SH-SY5Y (cell line): ENCODE data around the gene PIK3C2A.

ENCODE experiments used
- GATA2 ChIP-seq: IDR thresholded peaks from 2 replicates; pipeline ENCODE4 v1.6.1; 2011; ENCODE audit warnings: mild to moderate bottlenecking, low read depth, low read length
- GATA3 ChIP-seq: IDR thresholded peaks from 2 replicates; pipeline ENCODE4 v1.6.1; 2011; ENCODE audit warnings: low read depth, mild to moderate bottlenecking, low read length, moderate library complexity

DNA sequence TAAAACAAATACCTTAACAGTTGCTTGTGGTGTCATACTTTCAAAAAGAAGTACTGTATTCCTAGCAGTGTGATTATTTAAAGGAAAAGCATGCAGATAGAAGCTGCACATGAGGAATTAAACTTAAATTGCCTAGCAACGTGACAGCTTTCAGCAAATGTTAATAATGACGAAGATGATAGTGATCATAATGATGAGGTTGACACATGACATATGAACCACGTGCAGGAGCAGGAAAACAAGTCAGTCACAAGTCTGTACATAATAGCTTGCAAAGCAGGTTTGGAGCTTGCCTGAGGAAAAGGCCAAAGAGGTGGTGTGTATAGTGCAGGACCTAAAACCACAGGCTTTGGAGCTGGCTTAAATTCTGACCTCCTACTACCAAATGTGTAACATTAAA is 30.6 kb upstream of the PIK3C2A start:
- TF ChIP-seq GATA3: no peak
- TF ChIP-seq GATA2: no peak
